Hepatocyte (in vitro differentiated cells): ENCODE results near the gene PKNOX1. TPM values are rescaled to one million over a fixed set of nuclear protein-coding genes. Genes with fewer than 3 reads are reported as not detected.
"Not testable (repeated sequence)": the region's sequence is repeated elsewhere in the genome, so short reads cannot be mapped to it uniquely, and the experiment has no call there.

Experiments used
- DNase-seq: peaks from one replicate; pipeline ENCODE4 v3.0.0-alpha.2; 2016; ENCODE audit warnings: low spot score
- H2AFZ ChIP-seq: fragments of 200-600 bp; sonication (generic); 2 replicates; pipeline ENCODE4 v1.6.0; 2016; ENCODE audit warnings: antibody characterized with exemption, mild to moderate bottlenecking
- H3K27ac ChIP-seq: fragments of 200-600 bp; sonication (generic); 2 replicates; pipeline ENCODE4 v1.5.1; 2016; ENCODE audit warnings: mild to moderate bottlenecking
- H3K27me3 ChIP-seq: fragments of 200-600 bp; sonication (generic); 2 replicates; pipeline ENCODE4 v1.6.1; 2016
- H3K36me3 ChIP-seq: fragments of 200-600 bp; sonication (generic); replicated peaks from 2 replicates; pipeline ENCODE4 v1.5.1; 2016; ENCODE audit warnings: low read depth; ENCODE audit not compliant: insufficient read depth
- H3K4me1 ChIP-seq: fragments of 200-600 bp; sonication (generic); 2 replicates; pipeline ENCODE4 v1.5.1; 2016; ENCODE audit warnings: mild to moderate bottlenecking, moderate library complexity; ENCODE audit not compliant: insufficient read depth
- H3K4me2 ChIP-seq: fragments of 200-600 bp; sonication (generic); 2 replicates; pipeline ENCODE4 v1.6.0; 2016
- H3K4me3 ChIP-seq: fragments of 200-600 bp; sonication (generic); 2 replicates; pipeline ENCODE4 v1.5.1; 2016; ENCODE audit warnings: mild to moderate bottlenecking
- H3K79me2 ChIP-seq: fragments of 200-600 bp; sonication (generic); 2 replicates; pipeline ENCODE4 v1.6.0; 2017; ENCODE audit warnings: mild to moderate bottlenecking
- H3K9me2 ChIP-seq: fragments of 200-600 bp; sonication (generic); replicated peaks from 2 replicates; pipeline ENCODE4 v1.6.0; 2017; ENCODE audit warnings: mild to moderate bottlenecking; ENCODE audit not compliant: insufficient read depth
- H3K9me3 ChIP-seq: fragments of 200-600 bp; sonication (generic); 2 replicates; pipeline ENCODE4 v1.5.1; 2016; ENCODE audit warnings: low read depth, mild to moderate bottlenecking
- H4K20me1 ChIP-seq: fragments of 200-600 bp; sonication (generic); 2 replicates; pipeline ENCODE4 v1.6.0; 2016; ENCODE audit warnings: mild to moderate bottlenecking; ENCODE audit not compliant: insufficient read depth, poor library complexity, severe bottlenecking
- WGBS: methylation state at CpG from one replicate; pipeline ENCODE4 v1.1.6; 2016; ENCODE audit warnings: low lambda C conversion rate; ENCODE audit errors: missing lambda C conversion rate; 5-methylcytosine and 5-hydroxymethylcytosine counted together
- polyA plus RNA-seq: library from polyadenylated mRNA; unstranded; fragments of >200 nt; fragmentation: Nextera tagmentation; extraction: Ambion mirVana; gene quantifications from 2 replicates; pipeline ENCODE4 v1.2.1, GENCODE V29; 2016
- total RNA-seq: library from RNA; depleted of rRNA; stranded (reverse); fragments of >200 nt; gene quantifications from 2 replicates; pipeline ENCODE4 v1.2.3, GENCODE V29; 2014

PKNOX1 gene
- total and polyA plus RNA-seq, 2 experiments from 2014 or later = 11.0 to 13.4 TPM

DNA sequence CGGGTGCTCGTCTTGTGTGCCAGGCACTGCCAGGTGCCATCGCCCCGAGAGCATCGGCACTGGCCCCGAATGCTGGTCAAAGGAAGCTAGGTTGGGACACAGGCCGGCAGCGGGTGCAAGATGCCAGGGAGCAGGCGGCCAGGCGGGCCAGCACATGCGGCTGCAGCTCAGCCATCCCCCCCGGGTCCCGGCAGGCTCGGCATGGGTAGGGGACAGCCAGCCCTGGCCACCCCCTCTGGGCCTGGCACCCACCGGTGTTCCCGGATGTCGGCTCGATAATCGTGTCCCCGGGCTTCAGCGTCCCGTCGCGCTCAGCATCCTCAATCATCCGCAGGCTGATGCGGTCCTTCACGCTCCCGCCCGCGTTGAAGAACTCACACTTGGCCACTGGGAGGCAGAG, 91.6 kb downstream of the PKNOX1 start:
- H3K9me2 ChIP-seq, DNase-seq, H3K27ac ChIP-seq, H3K79me2 ChIP-seq, H3K4me1 ChIP-seq, H4K20me1 ChIP-seq, H3K4me2 ChIP-seq, H3K27me3 ChIP-seq, H3K9me3 ChIP-seq, H3K36me3 ChIP-seq, H2AFZ ChIP-seq, H3K4me3 ChIP-seq: not testable (repeated sequence)
- 95% methylated on average over 7 of the region's 30 CpGs for WGBS

DNA sequence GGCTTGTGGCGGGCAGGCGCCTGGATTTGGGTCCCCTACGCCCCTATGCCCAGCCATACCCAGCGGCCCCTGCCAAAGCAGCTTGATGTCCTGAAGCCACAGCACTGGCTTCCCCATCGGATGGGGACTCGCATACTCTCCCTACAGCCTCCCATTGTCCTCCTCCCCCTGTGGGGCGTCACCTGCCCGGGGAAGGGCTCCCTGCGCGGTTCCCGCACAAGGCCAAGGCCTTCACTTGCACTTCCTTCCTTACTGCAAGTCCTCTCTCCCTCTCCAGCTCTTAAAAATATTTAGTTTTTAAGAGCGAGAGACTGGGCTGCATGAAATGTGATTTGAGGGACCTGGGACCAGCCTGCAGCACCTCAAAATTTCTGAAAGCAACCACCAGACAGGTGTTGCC, 92.3 kb downstream of the PKNOX1 start:
- no CpG with 5 or more reads among the region's 12 CpGs for WGBS
- not testable (repeated sequence) for H3K27me3 ChIP-seq, H3K36me3 ChIP-seq, H3K9me3 ChIP-seq, H4K20me1 ChIP-seq, H2AFZ ChIP-seq, H3K4me2 ChIP-seq, DNase-seq, H3K79me2 ChIP-seq, H3K27ac ChIP-seq, H3K4me3 ChIP-seq, H3K4me1 ChIP-seq, H3K9me2 ChIP-seq

DNA sequence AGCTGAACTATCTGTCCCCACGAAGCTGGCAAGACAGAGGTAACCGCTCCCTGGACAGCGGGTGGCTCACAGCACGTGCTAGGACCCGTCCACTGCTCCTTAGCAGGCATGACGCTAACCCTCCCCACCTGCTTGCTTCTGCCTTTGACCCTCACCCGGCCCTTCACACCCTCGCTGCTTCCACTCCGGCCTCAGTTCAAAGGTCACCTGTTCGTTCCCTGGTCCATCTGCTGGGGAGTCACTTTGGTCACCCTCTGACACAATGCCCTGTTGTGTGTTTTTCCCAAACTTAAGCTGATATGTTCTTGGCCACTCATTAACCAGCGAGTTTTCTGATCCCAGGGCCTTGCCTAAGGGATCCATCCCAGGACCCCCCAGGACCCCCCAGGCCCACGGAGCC, 93.7 kb downstream of the PKNOX1 start:
- WGBS = 74% methylated on average over 3 of the region's 12 CpGs
- not testable (repeated sequence) for H3K36me3 ChIP-seq, H3K79me2 ChIP-seq, H3K4me1 ChIP-seq, H3K4me3 ChIP-seq, H2AFZ ChIP-seq, H3K9me3 ChIP-seq, H3K27me3 ChIP-seq, H3K27ac ChIP-seq, H4K20me1 ChIP-seq, DNase-seq, H3K4me2 ChIP-seq, H3K9me2 ChIP-seq

DNA sequence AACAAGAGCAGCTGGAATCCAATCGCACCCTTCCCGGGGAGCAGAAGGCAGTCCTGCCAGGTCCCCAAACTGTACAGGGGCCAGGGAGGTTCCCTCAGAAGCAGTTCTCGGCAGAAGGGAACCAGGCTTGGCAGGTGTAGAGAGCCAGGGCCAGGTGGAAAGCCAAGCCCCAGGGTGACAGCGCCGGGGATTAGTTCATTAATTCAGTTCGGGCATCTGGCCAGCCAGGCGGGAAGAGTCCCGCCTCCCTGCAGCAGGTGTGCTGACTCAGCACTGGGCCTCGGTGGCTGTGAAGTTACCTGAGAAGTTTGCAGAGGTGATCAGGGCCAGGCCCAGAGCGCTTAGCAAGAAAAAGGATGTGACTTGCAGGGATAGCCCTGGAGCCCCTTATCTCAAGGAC, 95.3 kb downstream of the PKNOX1 start:
- not testable (repeated sequence) for H3K4me3 ChIP-seq, H3K9me2 ChIP-seq, H4K20me1 ChIP-seq, H2AFZ ChIP-seq, H3K36me3 ChIP-seq, H3K27ac ChIP-seq, H3K79me2 ChIP-seq, H3K4me2 ChIP-seq, H3K4me1 ChIP-seq, H3K9me3 ChIP-seq, DNase-seq, H3K27me3 ChIP-seq
- no CpG with 5 or more reads among the region's 10 CpGs for WGBS

DNA sequence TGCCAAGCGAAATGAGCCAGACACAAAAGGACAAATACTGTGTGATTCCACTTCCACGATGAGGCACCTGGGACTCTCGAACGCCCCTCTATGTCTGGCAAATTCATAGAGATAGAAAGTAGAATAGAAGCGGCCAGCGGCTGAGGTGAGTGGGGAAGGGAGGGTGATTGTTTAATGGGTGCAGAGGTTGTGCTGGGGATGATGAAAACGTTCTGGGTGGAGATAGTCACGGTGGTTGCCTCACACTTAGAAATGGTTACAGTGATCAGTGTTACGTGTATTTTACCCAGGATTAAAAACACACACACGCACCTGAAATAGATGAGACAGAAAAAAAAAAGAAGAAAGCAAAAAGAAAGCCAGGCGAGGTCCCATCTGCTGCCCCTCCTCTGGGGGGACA, 98.4 kb downstream of the PKNOX1 start:
- H3K9me3 ChIP-seq, H3K9me2 ChIP-seq, H3K36me3 ChIP-seq, H3K79me2 ChIP-seq, H3K27me3 ChIP-seq, H3K4me2 ChIP-seq, H2AFZ ChIP-seq, DNase-seq, H4K20me1 ChIP-seq, H3K4me1 ChIP-seq, H3K4me3 ChIP-seq, H3K27ac ChIP-seq: not testable (repeated sequence)
- whole genome bisulfite sequencing = no CpG with 5 or more reads among the region's 11 CpGs

DNA sequence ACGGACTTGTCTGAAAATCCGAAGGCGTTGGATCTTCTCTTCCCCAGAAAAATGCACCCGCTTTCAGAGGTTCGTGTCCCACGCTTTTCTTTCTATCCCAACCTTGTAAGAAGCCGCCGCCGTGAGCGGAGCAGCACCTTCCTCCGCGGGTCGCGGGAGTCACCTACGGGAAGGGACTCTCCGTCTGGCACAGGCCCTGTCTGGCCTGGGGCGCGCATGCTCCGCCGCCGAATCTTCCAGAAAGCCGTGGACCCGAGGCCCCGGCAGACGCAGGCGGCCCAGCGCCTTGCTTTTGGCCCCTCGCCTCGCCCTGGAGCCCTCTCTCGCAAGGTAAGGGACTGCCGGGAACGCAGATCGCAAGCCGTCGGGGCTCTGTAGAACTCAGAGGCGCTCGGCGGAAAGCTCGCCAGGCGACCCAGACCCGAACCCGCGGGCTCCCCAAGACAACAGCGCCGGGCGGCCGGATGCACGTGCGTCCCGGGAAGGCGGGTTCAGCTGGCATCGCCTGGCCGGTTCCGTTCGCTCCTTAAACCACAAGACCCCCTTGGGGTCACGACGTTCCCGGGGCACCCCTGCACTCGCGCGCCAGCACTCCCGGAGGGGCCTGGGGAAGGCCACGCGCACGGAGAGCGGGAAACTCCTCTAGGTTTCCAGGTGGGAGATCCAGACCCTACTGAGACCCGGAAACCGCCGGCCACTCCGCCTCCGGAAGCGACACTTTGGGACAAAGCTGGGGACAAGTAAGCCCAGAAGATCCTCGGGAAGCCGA, 100.2 kb downstream of the PKNOX1 start:
- H3K4me2 ChIP-seq, H3K27ac ChIP-seq, H3K4me1 ChIP-seq, H4K20me1 ChIP-seq, H3K27me3 ChIP-seq, H3K79me2 ChIP-seq, H2AFZ ChIP-seq, H3K9me2 ChIP-seq, H3K9me3 ChIP-seq, H3K4me3 ChIP-seq, H3K36me3 ChIP-seq, DNase-seq: not testable (repeated sequence)
- WGBS = no CpG with 5 or more reads among the region's 74 CpGs

DNA sequence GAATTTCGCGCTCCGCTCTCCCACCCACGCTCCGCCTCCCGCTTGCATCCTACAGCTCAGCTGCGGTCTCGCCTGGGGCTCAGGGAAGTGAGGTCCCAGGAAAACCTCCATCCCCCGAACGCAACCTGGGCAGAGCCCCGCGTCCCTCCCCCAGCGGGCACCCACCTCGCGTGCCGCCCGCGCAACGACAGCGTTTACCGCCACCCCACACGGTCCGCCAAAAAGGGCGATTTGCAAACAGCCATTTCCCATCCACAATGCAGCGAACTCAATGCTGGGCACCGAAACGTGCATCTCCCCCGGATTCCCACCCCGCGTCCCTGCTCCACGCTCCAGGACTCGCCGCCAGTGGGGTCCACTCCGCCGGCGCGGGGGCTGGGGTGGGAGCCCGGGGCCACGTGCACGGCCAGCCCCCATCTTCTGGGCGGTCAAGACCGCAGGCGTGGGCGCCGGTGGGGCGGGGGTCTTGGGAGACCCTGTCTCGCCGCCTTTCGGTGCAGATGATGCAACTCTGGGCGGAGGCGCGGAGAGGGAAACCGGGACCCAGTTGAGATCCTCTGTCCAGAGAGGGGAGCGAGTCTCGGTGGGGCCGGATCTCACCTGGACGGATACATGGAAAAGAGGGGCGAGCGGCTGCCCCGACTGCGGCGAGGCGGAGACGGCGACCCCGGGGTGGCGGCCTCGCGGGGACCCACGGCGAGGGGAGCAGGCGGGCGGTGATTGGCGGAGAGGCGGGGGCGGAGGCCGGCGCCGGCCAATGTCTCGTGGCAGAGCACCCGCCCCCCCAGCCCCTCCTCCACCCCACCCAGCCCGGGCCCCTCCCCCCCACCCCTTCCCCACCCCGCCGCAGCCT, 101.0 kb downstream of the PKNOX1 start, which contains the start of gene CBS:
TSS of gene CBS (minus strand) at position 666 of the 853 bp plus-strand sequence. CDS start 3,642 bp downstream, outside the sequence.
- not testable (repeated sequence) for H3K27me3 ChIP-seq, H3K79me2 ChIP-seq, DNase-seq, H3K4me3 ChIP-seq, H3K27ac ChIP-seq, H3K4me2 ChIP-seq, H2AFZ ChIP-seq, H3K4me1 ChIP-seq, H3K36me3 ChIP-seq, H3K9me3 ChIP-seq, H4K20me1 ChIP-seq, H3K9me2 ChIP-seq
- no CpG with 5 or more reads among the region's 84 CpGs for WGBS

DNA sequence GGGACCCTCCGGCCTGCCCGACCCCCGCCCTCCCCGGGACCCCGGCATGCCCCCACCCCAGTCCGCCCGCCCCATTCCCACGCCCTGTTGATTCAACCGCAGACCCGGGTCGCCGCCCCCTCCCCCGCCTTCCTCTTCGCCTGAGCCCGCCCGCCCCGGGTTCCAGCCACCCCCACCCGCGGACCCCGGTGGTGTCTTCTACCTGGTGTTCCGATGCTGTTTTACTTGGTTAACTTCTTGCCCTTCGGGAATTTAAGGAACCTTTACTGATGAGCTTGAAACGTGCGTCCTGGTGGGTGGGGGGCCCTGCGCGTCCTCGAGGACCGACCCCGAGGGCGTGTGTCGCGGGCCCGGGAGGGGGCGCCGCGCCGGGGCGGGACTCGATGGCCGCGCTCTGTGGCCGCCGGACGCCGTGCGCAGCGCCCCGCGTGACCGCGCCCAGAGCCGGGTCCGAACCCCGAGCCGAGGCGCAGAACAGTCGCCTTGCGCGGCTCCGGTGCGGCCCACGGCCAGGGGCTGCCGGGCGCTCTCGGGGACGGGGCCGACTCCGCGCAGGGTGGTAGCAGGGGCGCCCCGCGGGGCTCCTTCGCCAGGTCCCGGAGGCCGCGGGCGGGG, 101.8 kb downstream of the PKNOX1 start:
- DNase-seq, H2AFZ ChIP-seq, H3K4me3 ChIP-seq, H3K4me1 ChIP-seq, H3K27ac ChIP-seq, H3K36me3 ChIP-seq, H3K4me2 ChIP-seq, H3K79me2 ChIP-seq, H4K20me1 ChIP-seq, H3K27me3 ChIP-seq, H3K9me2 ChIP-seq, H3K9me3 ChIP-seq: not testable (repeated sequence)
- no CpG with 5 or more reads among the region's 77 CpGs for WGBS
